Smooth muscle cell (in vitro differentiated cells): ENCODE results near the gene PPP1R10. TPM values are rescaled to one million over a fixed set of nuclear protein-coding genes. Genes with fewer than 3 reads are reported as not detected.
"Not testable (repeated sequence)": the region's sequence is repeated elsewhere in the genome, so short reads cannot be mapped to it uniquely, and the experiment has no call there.

ENCODE experiments used
- DNase-seq: peaks from one replicate; lab custom pipeline; 2025; ENCODE audit not compliant: unreplicated experiment; lab: John Stamatoyannopoulos, UW
- H2AFZ ChIP-seq: fragments of 200-600 bp; sonication (generic); 2 replicates; pipeline ENCODE4 v1.6.0; 2016; ENCODE audit warnings: antibody characterized with exemption, low read depth, mild to moderate bottlenecking
- H3F3A ChIP-seq: fragments of 200-600 bp; sonication (generic); 2 replicates; pipeline ENCODE4 v1.6.0; 2017; ENCODE audit warnings: antibody characterized with exemption, low read depth
- H3K27ac ChIP-seq: fragments of 200-600 bp; sonication (generic); 2 replicates; pipeline ENCODE4 v1.5.1; 2016; ENCODE audit warnings: low read depth, mild to moderate bottlenecking
- H3K27me3 ChIP-seq: fragments of 200-600 bp; sonication (generic); 2 replicates; pipeline ENCODE4 v1.6.1; 2016; ENCODE audit warnings: low read depth, mild to moderate bottlenecking
- H3K36me3 ChIP-seq: fragments of 200-600 bp; sonication (generic); 2 replicates; pipeline ENCODE4 v1.5.1; 2016; ENCODE audit warnings: low read depth
- H3K4me1 ChIP-seq: fragments of 200-600 bp; sonication (generic); 2 replicates; pipeline ENCODE4 v1.5.1; 2016; ENCODE audit warnings: low read depth
- H3K4me2 ChIP-seq: fragments of 200-600 bp; sonication (generic); 2 replicates; pipeline ENCODE4 v1.6.0; 2016; ENCODE audit warnings: mild to moderate bottlenecking
- H3K4me3 ChIP-seq: fragments of 200-600 bp; sonication (generic); 2 replicates; pipeline ENCODE4 v1.5.1; 2016; ENCODE audit warnings: mild to moderate bottlenecking
- H3K79me2 ChIP-seq: fragments of 200-600 bp; sonication (generic); 2 replicates; pipeline ENCODE4 v1.6.0; 2016; ENCODE audit warnings: low read depth, mild to moderate bottlenecking
- H3K9ac ChIP-seq: fragments of 200-600 bp; sonication (generic); 2 replicates; pipeline ENCODE4 v1.6.0; 2016; ENCODE audit warnings: low read depth
- H3K9me3 ChIP-seq: fragments of 200-600 bp; sonication (generic); replicated peaks from 2 replicates; pipeline ENCODE4 v1.5.1; 2016; ENCODE audit warnings: low read depth
- H4K20me1 ChIP-seq: fragments of 200-600 bp; sonication (generic); 2 replicates; pipeline ENCODE4 v1.6.0; 2016; ENCODE audit warnings: low read depth
- CTCF ChIP-seq: fragments of 200-600 bp; sonication (generic); IDR thresholded peaks from 2 replicates; pipeline ENCODE4 v1.5.1; 2017; ENCODE audit warnings: borderline replicate concordance, mild to moderate bottlenecking, antibody characterized with exemption; ENCODE audit not compliant: insufficient read depth, poor library complexity, severe bottlenecking
- WGBS: methylation state at CpG from one replicate; pipeline ENCODE4 v1.1.7; 2016; ENCODE audit warnings: low lambda C conversion rate; 5-methylcytosine and 5-hydroxymethylcytosine counted together
- polyA plus RNA-seq: library from polyadenylated mRNA; unstranded; fragments of >200 nt; fragmentation: Nextera tagmentation; extraction: Ambion mirVana; gene quantifications from 2 replicates; pipeline ENCODE4 v1.2.1, GENCODE V29; 2016
- total RNA-seq: library from RNA; depleted of rRNA; stranded (reverse); fragments of >200 nt; gene quantifications from 2 replicates; pipeline ENCODE4 v1.2.3, GENCODE V29; 2014

Gene PPP1R10
- total RNA-seq (42.1 and 65.1 TPM in 2 replicates), polyA plus RNA-seq (36.1 and 50.2 TPM in 2 replicates)

GRCh38 chr6:30616811-30617564 is at the start of gene PPP1R10:
Gene PPP1R10, minus strand, starts transcription at chr6:30617243. Its CDS starts 7,299 bp downstream, at chr6:30609944.
- WGBS: 2% methylated on average over 40 of the region's 40 CpGs
- peak within 1 kb of the TSS; percentile 98 for H3K27ac ChIP-seq
- H2AFZ ChIP-seq: peak within 1 kb of the TSS; percentile 85
- H3K9ac ChIP-seq: peak within 1 kb of the TSS; percentile 98
- no peaks in the 10 kb centered on the region for H3K9me3 ChIP-seq
- H4K20me1 ChIP-seq: peaks cover 28% of the 10 kb centered on the region
- peak within 1 kb of the TSS; percentile 93 for H3K4me2 ChIP-seq
- peaks cover 29% of the 10 kb centered on the region for H3K79me2 ChIP-seq
- H3K36me3 ChIP-seq: no peaks in the 10 kb centered on the region
- DNase-seq: peak; percentile 92
- peak within 1 kb of the TSS; percentile 77 for H3K4me3 ChIP-seq
- no peaks in the 10 kb centered on the region for H3K27me3 ChIP-seq
- TF ChIP-seq CTCF: no peak
- peaks cover 25% of the 10 kb centered on the region for H3F3A ChIP-seq
- peaks cover 18% of the 10 kb centered on the region for H3K4me1 ChIP-seq

- not testable (repeated sequence) for H4K20me1 ChIP-seq, H3K27me3 ChIP-seq, H3K79me2 ChIP-seq, H3K4me1 ChIP-seq, H3K4me3 ChIP-seq, H3K9ac ChIP-seq, H3K27ac ChIP-seq, H2AFZ ChIP-seq, DNase-seq, H3K9me3 ChIP-seq, H3K4me2 ChIP-seq, H3F3A ChIP-seq, H3K36me3 ChIP-seq
- 73% methylated on average over 2 of the region's 2 CpGs for WGBS
Measured at GRCh38 chr6:30666300-30666699, 49.3 kb upstream of the PPP1R10 start.

- no peak for DNase-seq
- Histone ChIP-seq H2AFZ (no peak overlapping the region), H3K79me2 (no peaks in the 10 kb centered on the region), H3K4me3 (no peak overlapping the region), H3K27me3 (no peaks in the 10 kb centered on the region), H3F3A (no peaks in the 10 kb centered on the region), H3K9me3 (no peaks in the 10 kb centered on the region), H3K4me1 (no peaks in the 10 kb centered on the region), H4K20me1 (no peaks in the 10 kb centered on the region), H3K9ac (no peak overlapping the region), H3K36me3 (peaks cover 3% of the 10 kb centered on the region), H3K27ac (no peak overlapping the region), H3K4me2 (no peak overlapping the region)
- WGBS: 97% methylated on average over 34 of the region's 34 CpGs
- no peak for TF ChIP-seq CTCF
Measured at GRCh38 chr6:30664994-30665767, 48.1 kb upstream of the PPP1R10 start.

- not testable (repeated sequence) for H3K27ac ChIP-seq, H3K4me2 ChIP-seq, H3K27me3 ChIP-seq, H3K9ac ChIP-seq, H3K4me1 ChIP-seq, H3K4me3 ChIP-seq, H2AFZ ChIP-seq, H3K79me2 ChIP-seq, H3F3A ChIP-seq, H3K9me3 ChIP-seq, H4K20me1 ChIP-seq, H3K36me3 ChIP-seq, DNase-seq
- whole genome bisulfite sequencing: 94% methylated on average over 5 of the region's 5 CpGs
Measured at GRCh38 chr6:30657922-30658321, 40.9 kb upstream of the PPP1R10 start.
